ENCODE results near the gene FAHD2A.
"Not testable (repeated sequence)": the region's sequence is repeated elsewhere in the genome, so short reads cannot be mapped to it uniquely, and the experiment has no call there.

DNA sequence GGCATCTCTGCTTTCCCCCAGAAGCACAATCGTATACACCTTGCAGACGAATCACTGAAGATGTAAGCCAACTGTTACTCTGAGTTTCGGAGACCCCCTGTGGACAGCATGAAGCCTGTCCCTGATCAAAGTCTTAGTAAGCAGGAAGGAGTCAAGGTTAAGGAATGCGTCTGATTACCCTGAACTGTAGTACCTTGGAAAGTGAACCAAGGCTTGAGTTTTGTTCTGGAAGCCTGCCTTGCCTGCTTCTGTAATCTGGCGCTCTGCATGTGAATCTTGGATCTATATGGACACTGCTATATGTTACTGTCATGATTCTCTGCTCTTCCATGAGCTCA lies 33.3 kb downstream of the FAHD2A start:
- TF ChIP-seq, protein P1, sequence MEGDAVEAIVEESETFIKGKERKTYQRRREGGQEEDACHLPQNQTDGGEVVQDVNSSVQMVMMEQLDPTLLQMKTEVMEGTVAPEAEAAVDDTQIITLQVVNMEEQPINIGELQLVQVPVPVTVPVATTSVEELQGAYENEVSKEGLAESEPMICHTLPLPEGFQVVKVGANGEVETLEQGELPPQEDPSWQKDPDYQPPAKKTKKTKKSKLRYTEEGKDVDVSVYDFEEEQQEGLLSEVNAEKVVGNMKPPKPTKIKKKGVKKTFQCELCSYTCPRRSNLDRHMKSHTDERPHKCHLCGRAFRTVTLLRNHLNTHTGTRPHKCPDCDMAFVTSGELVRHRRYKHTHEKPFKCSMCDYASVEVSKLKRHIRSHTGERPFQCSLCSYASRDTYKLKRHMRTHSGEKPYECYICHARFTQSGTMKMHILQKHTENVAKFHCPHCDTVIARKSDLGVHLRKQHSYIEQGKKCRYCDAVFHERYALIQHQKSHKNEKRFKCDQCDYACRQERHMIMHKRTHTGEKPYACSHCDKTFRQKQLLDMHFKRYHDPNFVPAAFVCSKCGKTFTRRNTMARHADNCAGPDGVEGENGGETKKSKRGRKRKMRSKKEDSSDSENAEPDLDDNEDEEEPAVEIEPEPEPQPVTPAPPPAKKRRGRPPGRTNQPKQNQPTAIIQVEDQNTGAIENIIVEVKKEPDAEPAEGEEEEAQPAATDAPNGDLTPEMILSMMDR (IDR thresholded peaks at IDR 0.05; ENCODE audit: insufficient read depth, low read length, poor library complexity, severe bottlenecking) = not testable (repeated sequence)
- TF ChIP-seq EZH2phosphoT487 (conservative IDR thresholded peaks at IDR 0.05; ENCODE audit: low read length) = not testable (repeated sequence)
